ENCODE results near the gene KCNG2.
A peak's percentile ranks its signal among the peaks of the same experiment; 100 is the strongest.

The KCNG2 gene

DNA sequence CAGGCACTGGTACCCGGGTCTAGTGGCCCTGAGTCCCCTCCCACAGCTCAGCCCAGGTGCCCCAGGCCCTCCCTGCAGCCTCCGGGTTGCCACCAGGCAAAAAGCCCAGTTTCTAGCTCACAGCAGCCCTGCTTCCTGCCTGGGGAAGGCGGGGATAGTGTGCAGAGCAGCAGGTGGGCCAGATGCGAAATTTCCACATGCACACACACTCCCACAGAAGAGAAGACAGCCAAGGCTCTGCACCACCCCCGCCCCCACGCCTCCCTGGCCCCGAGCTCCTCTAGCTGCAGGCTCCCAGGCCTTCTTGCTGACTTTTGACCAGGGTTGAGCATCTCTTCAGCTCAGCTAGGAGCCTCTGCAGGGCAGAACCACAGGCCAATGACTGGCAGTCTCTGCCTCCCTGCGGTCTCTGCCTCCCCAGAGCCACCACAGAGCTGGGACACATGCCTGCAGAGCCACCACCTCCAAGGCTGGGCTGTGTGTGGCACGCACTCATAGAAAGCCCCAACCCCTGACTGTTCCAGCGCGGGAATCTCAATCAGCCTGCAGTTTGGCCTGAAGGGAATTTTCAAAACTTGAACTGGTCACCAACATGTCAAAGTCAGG, 146.5 kb downstream of the KCNG2 start:
- DNase-seq: peak; percentile 81

DNA sequence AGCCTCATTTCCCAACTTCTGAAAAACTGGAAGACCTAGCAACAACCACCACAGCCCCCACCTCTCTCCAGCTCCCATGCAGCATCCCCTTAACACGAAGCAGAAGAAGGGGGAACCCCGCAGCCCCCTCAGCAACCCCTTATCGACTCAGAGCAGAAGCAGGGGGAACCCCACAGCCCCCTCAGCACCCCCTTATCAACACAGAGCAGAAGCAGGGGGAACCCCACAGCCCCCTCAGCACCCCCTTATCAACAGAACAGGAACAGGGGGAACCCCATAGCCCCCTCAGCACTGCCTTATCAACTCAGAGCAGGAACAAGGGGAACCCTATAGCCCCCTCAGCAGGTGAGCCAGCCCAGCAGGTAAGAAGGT, 147.0 kb downstream of the KCNG2 start:
- peak; percentile 69 for DNase-seq

DNA sequence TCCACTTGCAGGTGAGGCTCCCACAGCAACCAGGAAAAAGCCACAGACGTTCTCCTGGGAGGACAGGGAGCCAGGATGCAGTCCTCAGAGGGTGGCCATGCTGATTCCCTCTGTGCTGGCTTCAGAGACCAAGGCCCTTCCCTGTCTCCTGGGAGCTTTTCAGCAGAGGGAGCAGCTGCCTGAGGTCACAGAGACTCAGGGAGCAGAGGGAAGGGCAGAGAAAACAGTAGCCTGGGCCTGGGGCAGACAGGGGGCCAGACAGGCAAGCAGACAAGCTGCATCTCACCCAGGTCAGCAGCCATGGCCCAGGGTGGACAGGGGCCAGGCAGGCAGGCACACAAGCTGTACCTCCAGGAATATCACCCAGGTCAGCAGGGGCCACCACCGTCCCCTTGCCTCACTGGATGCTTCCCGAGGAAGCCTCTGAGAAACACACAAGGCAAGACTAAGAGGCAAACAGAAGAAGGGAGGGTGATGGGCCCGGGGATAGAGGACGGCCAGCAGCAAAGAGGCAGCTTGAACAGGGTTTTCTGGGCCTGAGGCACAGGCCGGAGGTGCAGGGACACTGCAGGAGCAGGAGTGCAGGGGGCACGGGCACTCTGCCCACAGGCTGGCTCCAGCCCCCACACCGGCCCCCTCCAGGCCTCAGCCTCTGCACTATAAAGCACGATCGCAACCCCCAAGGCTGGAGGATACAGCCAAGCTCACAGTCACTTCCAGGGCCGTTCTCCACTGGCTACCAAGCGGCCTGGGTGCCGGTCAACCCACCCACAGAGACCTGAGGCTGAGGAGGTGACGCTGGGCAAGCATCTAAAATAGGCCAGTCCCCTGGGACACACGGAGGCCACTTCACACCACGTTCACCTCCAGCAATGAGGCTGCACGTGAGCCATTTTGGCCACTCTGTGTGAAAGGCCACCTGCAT, 147.6 kb downstream of the KCNG2 start:
- DNase-seq: no peak

DNA sequence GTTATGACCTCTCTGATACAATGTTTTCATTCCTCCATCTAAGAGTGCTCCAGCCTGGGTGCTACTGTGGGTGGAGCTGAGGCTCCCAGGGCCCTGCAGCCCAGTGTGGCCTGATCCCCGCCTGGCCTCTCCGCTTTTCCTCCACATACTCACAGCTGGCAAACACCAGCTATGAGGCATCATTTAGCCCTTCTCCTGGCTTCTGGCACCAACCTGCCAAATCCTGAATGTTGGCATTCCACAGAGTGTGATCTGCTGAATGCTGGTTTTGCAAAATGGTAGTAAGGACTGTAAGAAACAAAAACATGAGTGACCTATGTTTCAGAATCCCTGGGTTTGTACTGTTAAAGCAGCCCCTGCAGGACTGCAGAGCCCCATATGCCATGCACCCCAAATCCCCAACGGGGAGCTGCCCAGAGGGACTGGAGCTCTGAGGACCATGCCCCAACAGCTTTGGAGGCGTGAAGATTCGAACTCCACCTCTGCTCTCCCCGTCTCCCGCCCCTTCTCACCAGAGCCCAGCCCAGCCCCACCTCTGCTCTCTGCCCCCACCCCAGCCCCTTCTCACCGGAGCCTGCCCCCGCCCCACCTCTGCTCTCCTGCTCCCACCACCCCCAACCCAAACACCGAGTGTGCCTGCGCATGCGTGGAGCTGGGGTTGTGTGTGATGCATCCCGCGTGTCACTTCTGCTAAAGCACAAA, 149.5 kb downstream of the KCNG2 start:
- no peak for DNase-seq

DNA sequence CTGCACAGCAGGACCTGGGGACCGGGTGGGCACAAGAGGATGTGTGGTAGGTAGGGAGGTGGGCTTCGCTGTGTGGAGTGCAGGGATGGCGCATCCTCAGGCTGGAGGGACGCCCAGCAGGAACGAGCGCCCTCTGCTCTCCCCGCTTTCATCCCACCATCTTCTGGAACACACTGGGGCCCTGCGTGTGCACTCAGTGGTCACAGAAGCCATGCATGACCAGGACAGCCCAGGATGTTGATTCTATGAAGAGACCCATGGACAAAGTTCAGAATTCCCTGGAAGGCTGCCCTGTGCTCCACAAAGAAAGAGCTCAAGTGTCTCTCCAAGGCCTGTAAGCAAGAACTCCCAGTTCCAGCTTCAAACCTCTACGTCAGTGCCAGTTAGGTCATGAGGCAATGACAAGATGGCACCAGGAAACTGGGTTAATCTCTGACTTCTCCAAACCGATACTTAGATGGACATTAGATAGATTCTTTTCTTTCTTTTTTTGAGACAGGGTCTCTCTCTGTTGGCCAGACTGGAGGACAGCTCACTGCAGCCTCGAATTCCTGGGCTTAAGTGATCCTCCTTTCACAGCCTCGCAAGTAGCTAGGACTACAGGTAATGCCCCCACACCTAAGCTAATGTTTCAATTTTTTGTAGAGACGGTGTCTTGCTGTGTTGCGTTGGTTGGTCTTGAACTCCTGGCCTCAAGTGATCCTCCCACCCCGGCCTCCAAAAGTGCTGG, 150.3 kb downstream of the KCNG2 start:
- no peak for DNase-seq

- DNase-seq: no peak
These were observed 151.1 kb downstream of the KCNG2 start for GRCh38 chr18:79948719-79949411.
